HG03135 (cell line): Measurements from ENCODE around the gene FXN.
A peak's percentile ranks its signal among the peaks of the same experiment; 100 is the strongest.
"Not testable (repeated sequence)": the region's sequence is repeated elsewhere in the genome, so short reads cannot be mapped to it uniquely, and the experiment has no call there.

Experiments used
- ATAC-seq: cut with Tn5 transposase; IDR thresholded peaks from one replicate; pipeline ENCODE4 v1.9.1; 2021; ENCODE audit warnings: mild to moderate bottlenecking, moderate library complexity; ENCODE audit not compliant: unreplicated experiment

Gene FXN

GRCh38 chr9:69097923-69098593 lies 62.5 kb downstream of the FXN start:
- ATAC-seq, result no peak

GRCh38 chr9:69103348-69103996 lies 67.9 kb downstream of the FXN start:
- ATAC-seq, result not testable (repeated sequence)

GRCh38 chr9:69104830-69105527 lies 69.4 kb downstream of the FXN start:
- no peak for ATAC-seq

- ATAC-seq, result no peak
These were observed 72.2 kb downstream of the FXN start for GRCh38 chr9:69107771-69108170.

GRCh38 chr9:69108706-69109105 lies 73.2 kb downstream of the FXN start:
- ATAC-seq, result not testable (repeated sequence)

- ATAC-seq, result no peak
These were observed 73.6 kb downstream of the FXN start for GRCh38 chr9:69109152-69109551.

GRCh38 chr9:69112646-69113045 lies 77.1 kb downstream of the FXN start:
- ATAC-seq, result not testable (repeated sequence)

GRCh38 chr9:69115621-69116020 lies 80.1 kb downstream of the FXN start:
- ATAC-seq, result no peak

GRCh38 chr9:69118656-69119055 lies 83.1 kb downstream of the FXN start:
- ATAC-seq, result no peak

- no peak for ATAC-seq
These were observed 85.0 kb downstream of the FXN start for GRCh38 chr9:69120380-69121154.

GRCh38 chr9:69121155-69122081 lies 85.9 kb downstream of the FXN start:
- peak; percentile 62 for ATAC-seq

GRCh38 chr9:69122082-69122548 lies 86.6 kb downstream of the FXN start:
- ATAC-seq, result peak; percentile 53

GRCh38 chr9:69122549-69123141 lies 87.1 kb downstream of the FXN start:
- no peak for ATAC-seq

GRCh38 chr9:69130456-69131441 lies 95.2 kb downstream of the FXN start:
- no peak for ATAC-seq

GRCh38 chr9:69131682-69132081 lies 96.1 kb downstream of the FXN start:
- no peak for ATAC-seq

GRCh38 chr9:69132361-69132760 lies 96.8 kb downstream of the FXN start:
- no peak for ATAC-seq

GRCh38 chr9:69134412-69134811 lies 98.9 kb downstream of the FXN start:
- no peak for ATAC-seq

GRCh38 chr9:69136185-69136584 lies 100.6 kb downstream of the FXN start:
- no peak for ATAC-seq

- ATAC-seq, result no peak
These were observed 101.2 kb downstream of the FXN start for GRCh38 chr9:69136779-69137178.
